Esophagus squamous epithelium (tissue), 5 donors: Measurements from ENCODE around the gene CD200. TPM values are rescaled to one million over a fixed set of nuclear protein-coding genes. Genes with fewer than 3 reads are reported as not detected.

ENCODE experiments used
- DNase-seq: peaks from one replicate; lab custom pipeline; 2025; lab: John Stamatoyannopoulos, UW
- H3K27ac ChIP-seq, 4 donors: fragments of 200-600 bp; sonication (generic); one replicate each; pipeline ENCODE4 v1.5.1; 2016 to 2019; ENCODE audit warnings: mild to moderate bottlenecking in 1 of 4
- H3K27me3 ChIP-seq, 4 donors: fragments of 200-600 bp; sonication (generic); 1 replicate in 3 of 4; 2 replicates in 1 of 4; pipeline versions ENCODE4 v1.5.1 to v1.6.0; 2017 to 2021; ENCODE audit warnings: antibody characterized with exemption in 1 of 4
- H3K36me3 ChIP-seq, 3 donors: fragments of 200-600 bp; sonication (generic); one replicate each; pipeline ENCODE4 v1.5.1; 2016 to 2019
- H3K4me1 ChIP-seq, 3 donors: fragments of 200-600 bp; sonication (generic); one replicate each; pipeline ENCODE4 v1.5.1; 2017 to 2019
- H3K4me3 ChIP-seq, 4 donors: fragments of 200-600 bp; sonication (generic); 1 replicate in 3 of 4; 2 replicates in 1 of 4; pipeline ENCODE4 v1.5.1; 2016 to 2019; ENCODE audit warnings: mild to moderate bottlenecking in 2 of 4, moderate library complexity in 1 of 4
- H3K9me3 ChIP-seq, 3 donors: fragments of 200-600 bp; sonication (generic); one replicate each; pipeline ENCODE4 v1.5.1; 2016 to 2019
- POLR2A ChIP-seq, 4 donors: fragments of 450-650 bp; IDR thresholded peaks; one replicate each; pipeline ENCODE4 v1.6.1; 2017; ENCODE audit warnings: antibody characterized with exemption in 4 of 4, mild to moderate bottlenecking in 4 of 4, moderate library complexity in 3 of 4
- WGBS, 2 donors: methylation state at CpG; one replicate each; pipeline ENCODE4 v1.1.5; 2018; 5-methylcytosine and 5-hydroxymethylcytosine counted together
- intact Hi-C: fragments of 100-400 bp; cut with DNase I; formaldehyde crosslinking; loops from one replicate; pipeline ENCODE4 v1.15.0; 2022
- total RNA-seq, 4 donors: library from RNA; depleted of rRNA; stranded (reverse); fragments of >200 nt; gene quantifications; one replicate each; pipeline ENCODE4 v1.1.0, GENCODE V29; 2016
- TF ChIP-seq, protein P1 (sequence below), 6 experiments: fragments of 450-650 bp in 4 of 6; fragments of 200-600 bp in 2 of 6; sonication (generic) in 2 of 6; IDR thresholded peaks; one replicate each; pipeline ENCODE4 v1.5.1; 2016 to 2019; ENCODE audit warnings: antibody characterized with exemption in 6 of 6, mild to moderate bottlenecking in 4 of 6, moderate library complexity in 4 of 6
- donor health status: DM: yes; HTN: yes; CAD: no.

Gene CD200
- total RNA-seq, 4 donors from 2014 or later = 0.27 to 8.4 (median 1.4) TPM

DNA sequence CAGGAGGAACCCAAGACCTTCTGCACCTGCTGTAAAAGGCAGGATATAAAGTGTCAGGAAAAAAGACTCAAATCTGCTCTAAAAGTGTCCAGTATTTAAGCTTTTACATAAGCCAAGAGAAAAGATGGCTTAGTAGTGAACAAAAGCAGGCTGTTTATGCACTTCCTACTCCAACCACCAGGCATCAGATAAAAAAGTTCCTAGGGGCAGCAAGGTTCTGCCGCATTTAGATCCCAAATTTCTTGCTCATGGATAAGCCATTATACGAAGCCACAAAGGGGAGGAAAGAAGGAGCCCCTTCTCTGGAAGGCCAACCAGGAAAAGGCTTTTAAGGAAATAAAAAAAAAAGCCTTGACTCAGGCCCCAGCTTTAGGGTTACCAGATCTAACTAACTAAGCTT, 28.3 kb upstream of the CD200 start:
- no peaks in the 10 kb centered on the region for H3K36me3 ChIP-seq
- no peak overlapping the region for H3K27ac ChIP-seq
- 78 to 83% methylated on average over 2 of the region's 2 CpGs for WGBS, 2 donors
- H3K9me3 ChIP-seq = no peaks in the 10 kb centered on the region
- H3K4me3 ChIP-seq = peak overlapping the region in 1 of 4 donors; percentile 68
- H3K27me3 ChIP-seq = no peaks in the 10 kb centered on the region
- DNase-seq = no peak
- peaks cover 0 to 22% (median 12%) of the 10 kb centered on the region in 3 donors for H3K4me1 ChIP-seq
- intact Hi-C loops = no loop called here
- TF ChIP-seq, protein P1, sequence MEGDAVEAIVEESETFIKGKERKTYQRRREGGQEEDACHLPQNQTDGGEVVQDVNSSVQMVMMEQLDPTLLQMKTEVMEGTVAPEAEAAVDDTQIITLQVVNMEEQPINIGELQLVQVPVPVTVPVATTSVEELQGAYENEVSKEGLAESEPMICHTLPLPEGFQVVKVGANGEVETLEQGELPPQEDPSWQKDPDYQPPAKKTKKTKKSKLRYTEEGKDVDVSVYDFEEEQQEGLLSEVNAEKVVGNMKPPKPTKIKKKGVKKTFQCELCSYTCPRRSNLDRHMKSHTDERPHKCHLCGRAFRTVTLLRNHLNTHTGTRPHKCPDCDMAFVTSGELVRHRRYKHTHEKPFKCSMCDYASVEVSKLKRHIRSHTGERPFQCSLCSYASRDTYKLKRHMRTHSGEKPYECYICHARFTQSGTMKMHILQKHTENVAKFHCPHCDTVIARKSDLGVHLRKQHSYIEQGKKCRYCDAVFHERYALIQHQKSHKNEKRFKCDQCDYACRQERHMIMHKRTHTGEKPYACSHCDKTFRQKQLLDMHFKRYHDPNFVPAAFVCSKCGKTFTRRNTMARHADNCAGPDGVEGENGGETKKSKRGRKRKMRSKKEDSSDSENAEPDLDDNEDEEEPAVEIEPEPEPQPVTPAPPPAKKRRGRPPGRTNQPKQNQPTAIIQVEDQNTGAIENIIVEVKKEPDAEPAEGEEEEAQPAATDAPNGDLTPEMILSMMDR (IDR thresholded peaks at IDR 0.05) = peak in 3 of 6 experiments; percentile 16 to 27 (median 24)
- TF ChIP-seq POLR2A (IDR thresholded peaks at IDR 0.05) = no peak

DNA sequence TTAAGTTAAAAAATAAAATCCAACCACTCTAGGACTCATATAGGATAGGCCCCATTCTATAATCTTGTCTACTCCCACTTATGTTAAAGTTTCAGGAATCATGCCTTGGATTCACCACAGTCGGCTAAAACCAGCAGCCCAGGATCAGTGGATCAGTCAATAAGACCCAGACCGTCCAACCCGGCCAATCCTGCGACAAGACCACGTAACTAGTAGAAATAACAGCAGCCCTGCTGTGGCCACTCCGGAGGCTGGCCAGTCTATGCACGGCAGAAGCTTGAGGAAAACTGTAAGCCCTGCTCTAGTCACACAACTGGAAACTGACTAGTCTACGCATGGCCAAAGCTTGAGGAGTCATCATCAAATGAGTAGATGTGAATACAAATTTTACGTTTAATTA, 26.1 kb upstream of the CD200 start:
- Histone ChIP-seq H3K36me3 (no peaks in the 10 kb centered on the region), H3K9me3 (no peaks in the 10 kb centered on the region), H3K27ac (no peak overlapping the region), H3K27me3 (no peaks in the 10 kb centered on the region), H3K4me1 (peaks cover 0 to 22% (median 12%) of the 10 kb centered on the region in 3 donors), H3K4me3 (no peak overlapping the region)
- intact Hi-C loops = no loop called here
- TF ChIP-seq, protein P1 (IDR thresholded peaks at IDR 0.05) = no peak
- 86 to 87% methylated on average over 9 of the region's 9 CpGs for WGBS, 2 donors
- DNase-seq = no peak

DNA sequence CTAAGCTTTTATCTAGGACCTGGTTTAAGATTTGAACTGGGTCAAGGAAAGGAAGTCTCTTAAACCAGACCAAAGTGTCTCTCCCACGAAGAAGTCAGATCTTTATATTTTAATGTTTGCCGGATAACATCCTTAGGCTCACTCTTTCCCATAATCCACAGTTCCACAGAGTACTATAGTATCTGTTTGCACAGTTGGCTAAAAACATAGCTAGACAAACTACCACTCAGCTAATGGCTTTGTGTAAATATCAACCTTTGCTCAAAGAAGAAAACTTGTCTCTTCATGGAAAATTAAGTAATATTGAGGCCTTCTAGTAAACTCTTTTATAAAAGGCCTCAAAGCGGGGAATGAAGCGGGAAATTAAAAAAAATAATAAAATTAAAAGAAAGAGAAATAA, 25.4 kb upstream of the CD200 start:
- Histone ChIP-seq H3K27me3 (no peaks in the 10 kb centered on the region), H3K9me3 (no peaks in the 10 kb centered on the region), H3K27ac (no peak overlapping the region), H3K36me3 (no peaks in the 10 kb centered on the region), H3K4me1 (peaks cover 0 to 21% (median 12%) of the 10 kb centered on the region in 3 donors), H3K4me3 (no peak overlapping the region)
- WGBS, 2 donors = 87 to 93% methylated on average over 3 to 4 of the region's 4 CpGs
- DNase-seq = no peak
- intact Hi-C loops = no loop called here
- TF ChIP-seq POLR2A (IDR thresholded peaks at IDR 0.05) = no peak
- TF ChIP-seq, protein P1 (IDR thresholded peaks at IDR 0.05) = no peak

DNA sequence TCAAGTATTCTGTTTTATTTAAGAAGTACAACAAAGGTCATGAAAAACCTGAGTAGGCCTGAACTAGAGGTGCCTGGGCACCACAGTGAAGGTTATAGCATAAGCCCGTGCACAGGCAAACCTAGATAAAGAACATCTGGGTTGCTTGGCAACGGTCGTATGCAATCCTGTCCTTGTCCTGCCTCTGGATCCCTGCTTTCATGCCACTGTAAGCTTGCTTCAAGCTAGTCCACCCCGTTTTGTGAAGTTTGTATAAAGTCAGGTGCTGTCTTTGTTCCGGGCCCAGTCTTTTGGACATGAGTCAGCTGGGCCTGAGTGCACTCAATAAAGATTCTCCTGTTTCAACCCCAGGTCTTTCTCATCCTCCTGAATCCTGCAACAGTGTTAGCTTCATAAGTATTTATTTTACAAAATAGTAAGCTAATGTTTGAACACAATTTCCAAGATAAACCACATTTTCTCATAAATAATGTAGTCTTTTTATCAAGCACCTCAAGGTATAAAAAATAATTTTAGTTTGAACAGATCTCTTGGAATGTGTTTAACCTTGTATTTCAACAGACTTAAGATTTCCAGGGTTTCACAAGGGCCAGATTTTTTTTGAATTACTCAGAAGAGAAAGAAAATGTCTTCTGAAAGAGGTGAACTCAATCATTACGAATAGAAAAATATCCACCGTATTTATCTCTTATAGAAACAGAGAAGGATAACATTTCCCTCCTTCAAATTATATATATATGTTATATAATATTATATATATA, 24.6 kb upstream of the CD200 start:
- no peak for DNase-seq
- H3K4me3 ChIP-seq = no peak overlapping the region
- no peaks in the 10 kb centered on the region for H3K9me3 ChIP-seq
- no peaks in the 10 kb centered on the region for H3K36me3 ChIP-seq
- H3K27ac ChIP-seq = no peak overlapping the region
- WGBS, 2 donors = 52% methylated on average over 7 of the region's 7 CpGs
- H3K27me3 ChIP-seq = no peaks in the 10 kb centered on the region
- intact Hi-C loops = no loop called here
- no peak for TF ChIP-seq POLR2A (IDR thresholded peaks at IDR 0.05)
- TF ChIP-seq, protein P1 (IDR thresholded peaks at IDR 0.05) = no peak
- peaks cover 0 to 13% (median 6%) of the 10 kb centered on the region in 3 donors for H3K4me1 ChIP-seq

DNA sequence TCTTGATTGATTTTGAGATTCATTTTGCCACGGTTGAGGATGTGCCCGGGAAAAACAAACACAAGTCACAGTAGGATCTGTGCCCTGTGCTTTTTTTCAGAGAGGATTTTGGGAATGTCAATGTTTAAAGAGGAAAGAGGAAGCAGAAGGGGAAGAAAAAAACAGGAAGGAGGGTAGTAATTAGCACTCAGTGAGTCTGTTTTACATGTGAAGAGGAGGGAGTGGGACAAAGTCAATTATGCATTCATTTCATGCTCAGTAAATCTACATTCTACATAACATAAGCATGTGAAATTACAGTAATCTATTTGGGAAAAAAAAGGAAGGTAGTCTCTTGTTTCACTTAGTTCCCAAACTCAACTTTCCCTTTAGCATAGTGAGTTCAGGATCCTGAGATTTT, 18.3 kb upstream of the CD200 start:
- DNase-seq = no peak
- no peaks in the 10 kb centered on the region for H3K36me3 ChIP-seq
- H3K27me3 ChIP-seq = no peaks in the 10 kb centered on the region
- peaks cover 0 to 9% (median 0%) of the 10 kb centered on the region in 3 donors for H3K4me1 ChIP-seq
- no peak for TF ChIP-seq POLR2A (IDR thresholded peaks at IDR 0.05)
- TF ChIP-seq, protein P1 (IDR thresholded peaks at IDR 0.05) = no peak
- intact Hi-C loops = no loop called here
- no peaks in the 10 kb centered on the region for H3K9me3 ChIP-seq
- H3K4me3 ChIP-seq = no peak overlapping the region
- 74 to 83% methylated on average over 2 of the region's 2 CpGs for WGBS, 2 donors
- H3K27ac ChIP-seq = no peak overlapping the region
